Erythroblast (primary cell): ENCODE measurements around the gene CEACAM19.
"Not testable (repeated sequence)": the region's sequence is repeated elsewhere in the genome, so short reads cannot be mapped to it uniquely, and the experiment has no call there.

Source experiments
- DNase-seq, 2 experiments: peaks; one replicate each; lab custom pipeline; 2025; lab: John Stamatoyannopoulos, UW
- GATA1 ChIP-seq: IDR thresholded peaks from 2 replicates; pipeline ENCODE4 v1.6.1; 2011; ENCODE audit warnings: low read depth, mild to moderate bottlenecking, control low read depth, low read length, moderate library complexity
- POLR2A ChIP-seq: IDR thresholded peaks from 2 replicates; pipeline ENCODE4 v1.6.1; 2011; ENCODE audit warnings: mild to moderate bottlenecking, low read length

CEACAM19 gene, protein sequence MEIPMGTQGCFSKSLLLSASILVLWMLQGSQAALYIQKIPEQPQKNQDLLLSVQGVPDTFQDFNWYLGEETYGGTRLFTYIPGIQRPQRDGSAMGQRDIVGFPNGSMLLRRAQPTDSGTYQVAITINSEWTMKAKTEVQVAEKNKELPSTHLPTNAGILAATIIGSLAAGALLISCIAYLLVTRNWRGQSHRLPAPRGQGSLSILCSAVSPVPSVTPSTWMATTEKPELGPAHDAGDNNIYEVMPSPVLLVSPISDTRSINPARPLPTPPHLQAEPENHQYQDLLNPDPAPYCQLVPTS

DNA sequence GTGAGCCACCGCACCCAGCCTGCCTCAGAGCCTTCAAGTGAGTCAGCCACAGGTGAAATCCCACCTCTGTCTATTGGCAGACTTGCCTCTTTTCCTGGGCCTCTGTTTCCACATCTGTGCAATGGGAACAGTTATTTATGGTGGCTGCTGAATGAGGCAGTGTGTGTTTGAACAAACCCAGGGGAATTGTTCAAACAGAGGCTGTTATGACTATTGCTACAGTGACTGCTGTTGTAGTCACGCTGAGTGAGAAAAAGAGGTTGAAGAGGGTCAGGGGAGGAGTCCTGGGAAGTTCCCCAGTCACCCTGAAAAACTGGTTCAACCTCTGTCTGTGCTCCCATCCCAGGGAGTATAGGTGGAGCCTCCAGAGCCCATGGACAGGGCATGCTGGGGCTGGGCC is at the start of gene CEACAM19:
Gene CEACAM19 (plus strand): TSS at position 83 of the 400 bp plus-strand sequence. CDS start 450 bp downstream, outside the sequence.
- DNase-seq: no peak
- TF ChIP-seq GATA1: no peak
- TF ChIP-seq POLR2A: no peak

DNA sequence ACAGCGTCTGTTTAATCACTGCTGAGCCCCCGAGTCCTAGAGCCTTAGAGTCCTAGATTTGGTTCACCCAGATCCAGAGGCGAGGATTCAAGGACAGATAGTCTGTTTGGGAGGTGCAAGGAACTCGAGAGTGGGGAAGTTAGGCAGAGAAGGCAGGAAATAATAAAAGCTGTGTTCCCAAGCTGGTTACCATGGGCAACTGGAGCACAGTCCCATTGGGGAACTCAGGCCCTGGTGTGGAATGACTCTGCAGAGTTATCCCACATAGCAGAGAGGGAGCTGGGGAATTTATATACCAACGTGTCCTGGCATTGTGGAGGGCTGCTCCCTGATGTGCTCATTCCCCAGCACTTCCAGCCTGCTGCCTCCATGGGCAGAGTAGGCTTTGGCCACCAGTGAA is 48.2 kb upstream of the CEACAM19 start:
- DNase-seq: no peak
- no peak for TF ChIP-seq POLR2A
- no peak for TF ChIP-seq GATA1

DNA sequence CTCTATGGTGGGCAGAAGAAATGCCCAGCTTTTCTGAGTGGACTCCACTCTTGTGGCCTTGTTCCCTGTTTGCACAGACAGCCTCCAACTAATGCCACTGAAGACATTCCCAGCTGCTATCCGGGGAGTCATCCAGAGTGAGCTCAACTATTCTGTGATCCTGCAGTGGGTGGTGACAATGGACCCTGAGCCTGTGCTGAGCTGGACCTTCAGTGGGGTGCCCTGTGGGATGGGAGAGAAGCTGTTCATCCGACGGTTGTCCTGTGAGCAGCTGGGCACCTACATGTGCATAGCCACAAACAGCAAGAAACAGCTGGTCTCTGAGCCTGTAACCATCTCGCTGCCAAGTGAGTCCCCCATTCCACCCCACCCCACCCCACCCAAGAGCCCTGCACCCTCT is 47.7 kb upstream of the CEACAM19 start:
- TF ChIP-seq POLR2A (no peak), GATA1 (no peak)
- DNase-seq: no peak

DNA sequence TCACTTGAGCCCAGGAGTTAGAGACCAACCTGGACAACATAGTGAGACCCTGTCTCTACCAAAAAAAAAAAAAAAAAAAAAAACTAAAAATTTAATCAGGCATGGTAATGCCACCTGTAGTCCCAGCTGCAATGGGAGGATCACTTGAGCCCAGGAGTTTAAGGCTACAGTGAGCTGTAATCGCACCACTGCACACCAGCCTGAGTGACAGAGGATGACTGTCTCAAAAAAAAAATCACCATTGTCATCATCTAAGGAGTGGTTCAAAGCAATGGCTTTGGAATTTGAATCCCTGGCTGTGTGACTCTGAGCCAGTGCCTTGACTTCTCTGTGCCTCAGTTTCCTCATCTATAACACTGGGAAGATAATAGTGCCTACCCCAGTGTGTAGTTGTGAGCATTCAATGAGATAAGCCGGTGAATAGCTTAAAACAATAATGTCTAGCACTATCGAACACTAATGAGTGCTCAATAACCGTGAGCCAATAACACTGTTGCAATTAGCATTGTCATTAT is 46.4 kb upstream of the CEACAM19 start:
- no peak for DNase-seq
- TF ChIP-seq GATA1 (no peak), POLR2A (no peak)

DNA sequence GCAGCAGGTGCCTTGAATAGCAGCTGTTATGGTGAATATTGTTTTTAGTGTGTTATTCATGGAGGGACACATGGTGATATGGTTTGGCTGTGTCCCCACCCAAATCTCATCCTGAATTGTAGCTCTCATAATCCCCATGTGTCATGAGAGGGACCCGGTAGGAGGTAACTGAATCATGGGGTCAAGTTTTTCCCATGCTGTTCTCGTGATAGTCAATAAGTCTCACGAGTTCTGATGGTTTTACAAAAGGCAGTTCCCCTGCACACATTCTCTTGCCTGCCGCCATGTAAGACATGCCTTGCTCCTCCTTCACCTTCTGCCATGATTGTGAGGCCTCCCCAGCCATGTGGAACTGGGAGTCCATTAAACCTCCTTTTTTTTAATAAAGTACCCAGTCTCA is 45.6 kb upstream of the CEACAM19 start:
- not testable (repeated sequence) for DNase-seq

DNA sequence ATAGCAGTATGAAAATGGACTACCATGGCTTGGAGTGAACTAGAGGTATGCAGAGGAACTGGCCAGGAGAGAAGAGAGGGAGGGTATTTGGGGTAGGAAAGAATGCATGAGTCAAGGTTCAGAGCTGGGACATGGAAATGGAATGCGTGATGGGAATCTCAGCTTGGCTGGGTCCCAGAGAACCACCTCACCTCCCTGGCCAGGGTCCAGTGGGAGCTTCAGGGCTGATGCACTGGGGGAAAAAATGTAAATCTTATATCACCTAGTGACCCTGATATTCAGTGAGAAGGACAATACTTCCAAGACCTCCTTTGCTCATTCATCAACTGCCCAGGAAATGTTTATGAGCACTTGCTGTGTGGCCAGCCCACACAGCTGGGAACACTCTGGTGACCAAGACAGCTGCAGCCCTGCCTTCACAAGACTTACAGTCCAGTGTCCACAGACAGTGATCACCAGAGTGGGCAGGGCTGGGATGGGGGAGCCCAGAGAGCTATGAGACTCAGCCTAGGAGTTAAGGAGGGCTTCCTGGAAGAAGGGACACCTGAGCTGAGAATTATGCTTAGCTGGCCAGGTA is 45.1 kb upstream of the CEACAM19 start:
- DNase-seq: no peak
- TF ChIP-seq GATA1 (no peak), POLR2A (no peak)

DNA sequence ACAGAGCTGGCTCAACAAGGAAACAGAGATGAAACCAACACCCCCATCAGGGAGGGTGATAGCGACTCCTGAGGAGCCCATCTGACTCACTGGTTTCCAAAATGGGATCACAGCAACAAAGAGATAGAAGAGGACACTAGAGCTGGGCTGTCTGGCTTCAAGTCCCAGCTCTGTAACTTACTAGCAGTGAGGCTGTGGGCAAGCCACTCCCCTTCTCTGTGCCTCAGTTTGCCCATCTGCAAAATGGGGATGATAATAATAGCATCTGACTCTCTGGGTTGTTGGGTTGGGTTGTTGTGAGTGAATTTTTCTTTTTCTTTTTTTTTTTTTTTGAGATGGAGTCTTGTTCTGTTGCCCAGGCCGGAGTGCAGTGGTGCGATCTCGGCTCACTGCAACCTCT is 43.7 kb upstream of the CEACAM19 start:
- no peak for DNase-seq
- TF ChIP-seq POLR2A (no peak), GATA1 (no peak)

DNA sequence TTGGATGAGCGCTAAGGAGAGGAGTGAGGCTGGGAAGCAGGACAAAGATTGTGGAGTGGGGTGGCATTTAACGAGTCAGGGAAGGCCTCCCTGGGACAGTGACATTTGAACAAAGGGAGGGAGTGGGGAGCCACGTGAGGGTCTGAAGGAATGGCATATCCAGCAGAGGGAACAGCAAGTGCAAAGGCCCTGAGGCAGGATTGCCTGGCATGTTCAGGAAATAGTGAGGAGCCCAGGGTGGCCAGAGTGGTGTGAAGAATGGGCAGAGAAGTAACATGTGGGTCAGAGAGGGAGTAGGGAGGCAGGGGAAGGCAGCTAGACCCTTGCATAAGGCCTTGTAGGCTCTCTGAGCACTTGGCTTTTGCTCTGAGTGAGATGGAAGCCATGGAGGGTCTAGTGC is 42.5 kb upstream of the CEACAM19 start:
- no peak for DNase-seq
- no peak for TF ChIP-seq GATA1

DNA sequence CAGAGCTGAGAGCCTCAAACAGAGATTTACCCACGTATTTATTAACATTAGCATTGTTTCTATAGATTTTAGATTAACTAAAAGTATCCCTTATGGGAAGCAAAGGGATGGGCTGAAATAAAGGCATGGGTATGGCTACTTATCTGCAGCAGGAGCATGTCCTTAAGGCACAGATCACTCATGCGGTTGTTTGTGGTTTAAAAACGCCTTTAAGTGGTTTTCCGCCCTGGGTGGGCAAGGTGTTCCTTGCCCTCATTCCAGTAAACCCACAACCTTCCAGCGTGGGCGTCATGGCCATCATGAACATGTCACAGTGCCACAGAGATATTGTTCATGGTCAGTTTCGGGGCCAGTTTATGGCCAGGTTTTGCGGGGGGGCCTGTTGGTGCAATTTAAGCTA is 39.7 kb upstream of the CEACAM19 start:
- not testable (repeated sequence) for DNase-seq

DNA sequence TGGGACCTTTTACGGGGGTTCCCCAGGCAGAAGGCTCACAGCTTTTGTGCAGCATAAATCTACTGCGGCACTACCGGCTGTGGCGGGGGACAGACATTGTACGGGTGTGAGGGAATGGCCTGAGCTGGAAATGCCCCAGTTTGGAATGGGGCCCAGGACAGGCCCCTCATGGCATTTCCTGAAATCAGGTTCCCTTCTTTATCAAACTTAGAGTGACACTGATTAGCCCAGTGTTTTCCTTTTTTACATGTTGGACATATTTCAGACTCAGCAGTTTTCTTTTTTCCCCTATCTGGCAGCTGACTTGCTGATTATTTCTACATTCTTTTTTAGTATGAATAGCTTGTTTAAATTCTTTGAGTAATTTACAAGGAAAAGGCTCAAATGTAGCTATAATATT is 37.2 kb upstream of the CEACAM19 start:
- DNase-seq: not testable (repeated sequence)

DNA sequence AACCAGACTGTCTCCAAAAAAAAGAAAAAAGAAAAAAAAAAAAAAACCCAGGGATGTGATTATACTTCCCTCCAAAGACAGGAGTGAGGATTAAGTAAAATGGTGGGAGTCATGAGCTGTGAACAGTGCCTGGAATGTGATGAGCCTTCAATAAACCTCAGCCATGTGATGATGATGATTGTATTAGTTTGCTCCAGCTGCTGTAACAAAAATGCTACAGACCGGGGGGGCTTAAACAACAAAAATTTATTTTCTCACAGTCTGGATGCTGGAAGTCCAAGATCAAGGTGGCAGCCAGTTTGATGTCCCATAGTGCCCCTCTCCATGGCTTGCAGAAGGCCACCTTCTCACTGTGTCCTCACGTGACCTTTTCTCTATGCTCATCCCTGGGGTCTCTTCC is 36.5 kb upstream of the CEACAM19 start:
- no peak for DNase-seq
- TF ChIP-seq GATA1 (no peak), POLR2A (no peak)

DNA sequence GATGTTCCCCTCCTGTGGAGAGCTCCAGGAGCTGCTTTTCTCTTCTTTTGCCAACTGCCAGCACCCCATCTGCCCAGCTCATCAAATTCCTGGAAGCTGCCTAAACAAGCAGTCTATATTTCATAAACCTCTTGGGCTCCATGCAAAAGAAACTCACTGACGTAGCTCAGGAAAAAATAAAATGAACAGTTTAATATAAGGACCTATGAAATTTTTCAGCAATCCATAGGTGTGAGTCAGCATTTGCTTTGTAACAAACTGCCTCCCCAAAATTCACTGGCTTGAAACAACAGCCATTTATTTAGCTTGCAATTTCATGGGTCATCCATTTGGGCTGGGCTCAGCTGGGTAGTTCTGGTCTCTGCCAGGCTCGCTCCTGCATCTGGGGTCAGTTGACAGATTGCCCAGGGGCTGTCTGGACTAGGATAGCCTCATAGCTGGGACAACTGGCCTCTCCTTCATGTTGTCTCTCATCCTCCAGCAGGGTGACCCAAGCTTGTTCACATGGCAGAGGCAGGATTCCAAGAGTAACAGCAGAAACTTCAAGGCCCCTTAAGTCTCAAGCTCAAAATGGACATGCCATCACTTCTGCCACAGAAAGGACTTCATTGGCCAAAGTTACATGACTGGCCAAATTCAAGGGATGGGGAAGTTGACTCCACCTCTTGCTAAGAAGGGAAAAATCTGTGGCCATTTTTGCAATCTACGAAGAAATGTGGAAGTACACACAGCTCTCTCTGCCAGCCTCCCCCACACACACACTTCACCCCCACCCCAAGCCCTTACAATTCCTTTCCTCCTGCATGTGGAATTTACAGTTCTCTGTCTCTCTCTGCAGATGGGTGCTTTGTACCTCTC is 35.5 kb upstream of the CEACAM19 start:
- no peak for TF ChIP-seq GATA1
- no peak for DNase-seq

DNA sequence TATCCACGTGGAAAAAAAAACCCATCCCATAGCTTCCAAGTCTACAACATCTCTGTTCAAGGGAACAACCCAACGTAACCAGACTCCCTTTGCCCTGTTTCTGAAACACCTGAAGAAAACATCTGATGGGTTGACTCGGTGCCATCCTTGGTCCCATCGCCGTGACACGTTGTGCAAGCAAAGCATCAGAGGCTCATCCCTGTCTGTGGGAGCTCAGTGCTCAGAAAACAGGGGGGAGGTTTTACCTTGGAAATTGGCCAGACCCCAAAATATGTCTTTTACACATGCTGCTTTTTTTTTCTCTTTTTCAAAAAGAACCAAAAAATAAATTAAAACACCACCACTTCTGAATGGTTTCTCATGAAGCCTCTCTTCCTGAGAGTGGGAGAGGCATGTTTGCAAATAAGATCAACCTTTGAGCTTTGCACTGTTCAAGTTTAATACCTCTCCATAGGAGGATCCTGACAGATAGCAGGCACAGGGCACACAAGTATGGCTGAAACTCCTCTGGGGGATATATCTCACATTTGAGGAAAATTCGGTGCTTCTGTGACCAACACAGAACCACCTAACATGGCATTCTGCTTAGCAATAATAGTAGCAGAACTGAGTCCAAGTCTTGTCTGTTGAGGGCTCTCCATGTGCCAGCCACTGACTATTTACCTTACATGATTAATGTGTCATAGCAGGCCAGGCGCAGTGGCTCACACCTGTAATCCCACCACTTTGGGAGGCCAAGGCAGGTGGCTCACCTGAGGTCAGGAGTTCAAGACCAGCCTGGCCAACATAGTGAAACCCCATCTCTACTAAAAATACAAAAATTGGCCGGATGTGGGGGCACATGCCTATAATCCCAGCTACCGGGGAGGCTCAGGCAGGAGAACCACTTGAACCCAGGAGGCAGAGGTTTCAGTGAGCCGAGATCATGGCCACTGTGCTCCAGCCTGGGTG is 34.6 kb upstream of the CEACAM19 start:
- DNase-seq: no peak
- TF ChIP-seq POLR2A: no peak
- no peak for TF ChIP-seq GATA1
